RWPE2 (cell line): ENCODE results near the gene IP6K3.

Source experiments
- ATAC-seq: fragments of 200-7000 bp; cut with Tn5 transposase; 3 replicates; pipeline ENCODE4 v1.9.1; 2021; ENCODE audit warnings: low read depth
- DNase-seq: peaks from one replicate; pipeline ENCODE4 v3.0.0-alpha.2; 2020; ENCODE audit warnings: low spot score
- H3K27ac ChIP-seq: fragments of 450-650 bp; 2 replicates; pipeline ENCODE4 v1.5.1; 2017; ENCODE audit warnings: mild to moderate bottlenecking; ENCODE audit not compliant: poor library complexity, severe bottlenecking
- H3K27me3 ChIP-seq: fragments of 250-450 bp; sonication (Bioruptor Pico); 2 replicates; pipeline ENCODE4 v1.5.1; 2021; ENCODE audit warnings: mild to moderate bottlenecking, moderate library complexity; ENCODE audit not compliant: insufficient read depth, poor library complexity, severe bottlenecking
- H3K36me3 ChIP-seq: fragments of 250-450 bp; sonication (Bioruptor Pico); 2 replicates; pipeline ENCODE4 v1.5.1; 2020; ENCODE audit warnings: low read depth, mild to moderate bottlenecking, moderate library complexity
- H3K4me1 ChIP-seq: fragments of 250-450 bp; sonication (Bioruptor Pico); 2 replicates; pipeline ENCODE4 v1.5.1; 2021; ENCODE audit warnings: mild to moderate bottlenecking, moderate library complexity; ENCODE audit not compliant: insufficient read depth, poor library complexity, severe bottlenecking
- H3K4me3 ChIP-seq: fragments of 250-450 bp; sonication (Bioruptor Pico); 2 replicates; pipeline ENCODE4 v1.5.1; 2021; ENCODE audit warnings: mild to moderate bottlenecking, moderate library complexity; ENCODE audit not compliant: severe bottlenecking
- H3K9me3 ChIP-seq: fragments of 250-450 bp; sonication (Bioruptor Pico); 2 replicates; pipeline ENCODE4 v1.5.1; 2021; ENCODE audit warnings: mild to moderate bottlenecking, moderate library complexity; ENCODE audit not compliant: severe bottlenecking
- TF ChIP-seq, protein P1 (sequence below): fragments of 450-650 bp; IDR thresholded peaks from one replicate; pipeline ENCODE4 v1.5.1; 2017; ENCODE audit warnings: mild to moderate bottlenecking, moderate library complexity; ENCODE audit not compliant: poor library complexity, severe bottlenecking

IP6K3 gene

DNA sequence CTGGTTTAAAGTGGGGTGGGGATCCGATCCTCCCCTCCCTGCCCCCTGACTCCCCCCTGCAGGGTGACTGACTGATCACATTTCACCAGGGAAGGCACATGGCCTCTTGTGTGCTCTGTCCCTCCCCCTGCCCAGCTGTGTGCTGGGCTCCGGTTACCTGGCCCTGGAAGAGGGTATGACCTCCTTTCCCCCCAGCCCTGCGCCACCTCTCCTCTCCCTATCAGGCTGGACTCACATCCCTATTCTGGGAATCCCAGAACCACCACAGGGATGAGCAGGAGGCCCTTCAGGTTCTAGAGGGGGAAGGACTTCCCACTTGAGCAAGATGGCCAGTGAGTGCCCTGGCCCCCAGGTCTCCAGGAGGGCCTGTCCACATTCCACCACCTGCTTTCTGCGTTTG is 2.1 kb upstream of the IP6K3 start:
- Histone ChIP-seq H3K9me3 (no peaks in the 10 kb centered on the region), H3K4me1 (peaks cover 52% of the 10 kb centered on the region), H3K36me3 (no peaks in the 10 kb centered on the region), H3K4me3 (no peak overlapping the region), H3K27ac (no peak overlapping the region), H3K27me3 (no peaks in the 10 kb centered on the region)
- TF ChIP-seq, protein P1, sequence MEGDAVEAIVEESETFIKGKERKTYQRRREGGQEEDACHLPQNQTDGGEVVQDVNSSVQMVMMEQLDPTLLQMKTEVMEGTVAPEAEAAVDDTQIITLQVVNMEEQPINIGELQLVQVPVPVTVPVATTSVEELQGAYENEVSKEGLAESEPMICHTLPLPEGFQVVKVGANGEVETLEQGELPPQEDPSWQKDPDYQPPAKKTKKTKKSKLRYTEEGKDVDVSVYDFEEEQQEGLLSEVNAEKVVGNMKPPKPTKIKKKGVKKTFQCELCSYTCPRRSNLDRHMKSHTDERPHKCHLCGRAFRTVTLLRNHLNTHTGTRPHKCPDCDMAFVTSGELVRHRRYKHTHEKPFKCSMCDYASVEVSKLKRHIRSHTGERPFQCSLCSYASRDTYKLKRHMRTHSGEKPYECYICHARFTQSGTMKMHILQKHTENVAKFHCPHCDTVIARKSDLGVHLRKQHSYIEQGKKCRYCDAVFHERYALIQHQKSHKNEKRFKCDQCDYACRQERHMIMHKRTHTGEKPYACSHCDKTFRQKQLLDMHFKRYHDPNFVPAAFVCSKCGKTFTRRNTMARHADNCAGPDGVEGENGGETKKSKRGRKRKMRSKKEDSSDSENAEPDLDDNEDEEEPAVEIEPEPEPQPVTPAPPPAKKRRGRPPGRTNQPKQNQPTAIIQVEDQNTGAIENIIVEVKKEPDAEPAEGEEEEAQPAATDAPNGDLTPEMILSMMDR: no peak
- DNase-seq: no peak
- ATAC-seq: no peak

DNA sequence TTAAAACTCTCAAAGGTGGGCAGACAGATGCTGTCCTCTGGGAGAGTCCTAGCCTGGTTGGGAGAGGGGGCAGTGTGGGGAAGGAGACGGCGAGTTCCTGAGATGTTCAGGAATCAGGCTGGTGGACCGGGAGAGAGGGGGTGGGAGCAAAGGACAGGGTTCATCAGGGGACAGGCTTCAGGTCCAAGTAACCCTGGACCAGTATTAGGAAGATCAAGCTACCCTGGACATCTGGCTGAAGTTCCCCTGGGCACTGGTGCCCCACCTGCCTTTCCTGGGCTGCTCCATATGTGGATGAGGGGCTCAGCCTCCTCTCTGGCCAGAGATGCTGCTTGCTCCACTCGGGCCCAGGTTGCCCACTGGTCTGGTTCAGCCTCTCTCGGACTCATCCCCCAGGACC is 1.1 kb upstream of the IP6K3 start:
- Histone ChIP-seq H3K27ac (no peak overlapping the region), H3K4me3 (no peak overlapping the region), H3K36me3 (no peaks in the 10 kb centered on the region), H3K27me3 (no peaks in the 10 kb centered on the region), H3K4me1 (peaks cover 55% of the 10 kb centered on the region), H3K9me3 (no peaks in the 10 kb centered on the region)
- no peak for ATAC-seq
- TF ChIP-seq, protein P1: no peak
- no peak for DNase-seq

DNA sequence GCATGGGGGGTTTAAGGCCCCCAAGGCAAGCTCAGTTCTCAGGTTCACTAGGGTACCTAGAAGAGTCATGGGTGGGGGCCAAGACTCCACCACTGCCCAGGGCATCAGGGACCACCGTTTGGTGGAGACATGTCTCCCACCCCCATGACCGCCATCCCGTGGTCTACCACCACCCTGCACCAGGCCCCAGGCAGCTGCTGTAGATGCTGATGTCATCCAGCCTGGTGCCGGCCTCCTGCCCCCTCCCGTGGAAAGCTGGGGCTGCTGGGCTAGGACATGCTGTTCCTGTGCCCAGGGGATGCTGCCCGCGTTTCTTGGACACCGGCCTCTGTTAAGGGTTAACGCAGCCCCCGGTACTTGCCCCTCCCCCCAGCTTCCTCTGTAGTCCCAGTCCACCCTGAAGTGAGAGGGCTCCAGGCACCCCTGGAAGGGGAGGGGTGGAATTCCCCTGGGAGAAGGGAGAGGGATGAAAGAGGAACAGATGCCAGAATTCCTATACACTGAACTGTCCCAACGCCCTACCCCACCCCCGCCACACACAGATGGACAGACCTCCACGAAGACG is 587 bp downstream of the IP6K3 start:
- peaks cover 39% of the 10 kb centered on the region for H3K4me1 ChIP-seq
- TF ChIP-seq, protein P1: no peak
- no peak overlapping the region for H3K4me3 ChIP-seq
- 0 out of 3 replicates have a peak, but pooled peaks have one; percentile 32 for ATAC-seq
- peak overlapping the region; percentile 39 for H3K27ac ChIP-seq
- no peak for DNase-seq
- no peaks in the 10 kb centered on the region for H3K36me3 ChIP-seq
- H3K27me3 ChIP-seq: no peaks in the 10 kb centered on the region
- no peaks in the 10 kb centered on the region for H3K9me3 ChIP-seq

DNA sequence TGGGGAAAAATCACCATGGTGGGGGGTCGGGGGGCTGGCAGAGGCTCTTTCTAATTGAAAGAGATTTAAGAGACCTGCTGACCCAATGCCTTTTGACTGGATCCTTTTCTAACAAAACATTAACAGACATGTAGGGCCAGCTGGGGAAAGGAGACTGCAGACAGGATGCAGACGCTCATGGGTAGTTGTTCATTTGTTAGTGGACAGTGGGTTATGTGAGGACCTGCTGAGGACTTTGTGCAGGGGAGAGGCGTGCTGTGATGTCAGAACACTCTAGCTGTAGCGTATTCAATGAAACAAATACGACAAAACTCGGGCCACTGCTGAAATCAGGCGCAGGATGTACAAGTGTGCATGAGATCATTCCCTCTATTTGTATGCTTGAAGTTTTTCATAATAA is 1.2 kb downstream of the IP6K3 start:
- H3K36me3 ChIP-seq: no peaks in the 10 kb centered on the region
- H3K27me3 ChIP-seq: no peaks in the 10 kb centered on the region
- TF ChIP-seq, protein P1: no peak
- ATAC-seq (no peak), DNase-seq (no peak)
- H3K4me1 ChIP-seq: peaks cover 33% of the 10 kb centered on the region
- no peaks in the 10 kb centered on the region for H3K9me3 ChIP-seq
- H3K27ac ChIP-seq: peak overlapping the region; percentile 39
- H3K4me3 ChIP-seq: no peak overlapping the region

DNA sequence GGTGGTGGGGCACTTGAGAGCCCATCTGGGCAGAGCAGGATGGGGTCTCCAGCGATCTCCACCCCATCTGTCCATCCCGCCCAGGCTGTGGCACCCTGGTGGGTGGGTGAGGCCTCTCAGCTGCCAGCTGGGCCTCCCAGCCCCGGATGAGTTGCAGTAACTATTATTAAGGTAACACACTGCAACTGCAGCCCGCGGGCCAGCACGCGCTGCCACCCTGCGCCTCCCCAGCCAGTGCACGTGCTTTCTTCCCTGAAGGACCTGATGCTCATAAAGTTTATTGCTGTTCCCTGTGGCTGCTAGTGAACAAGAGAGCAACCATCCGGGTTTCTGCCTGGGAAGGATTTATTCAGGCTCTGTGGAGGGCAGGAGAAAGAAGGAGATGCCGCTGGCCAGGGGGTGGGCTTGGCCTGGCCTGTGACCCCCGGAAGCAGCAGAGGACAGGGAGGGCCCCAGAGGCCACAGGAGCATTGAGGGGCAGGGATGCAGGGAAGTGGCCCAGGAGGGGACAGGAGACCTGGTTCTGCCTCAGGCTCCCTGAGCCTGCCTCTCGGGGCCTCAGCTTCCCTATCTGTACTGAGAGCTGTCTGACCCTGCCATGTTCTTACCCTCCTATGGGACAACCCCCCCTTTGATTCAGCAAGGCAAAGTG is 1.7 kb downstream of the IP6K3 start:
- ATAC-seq (no peak), DNase-seq (no peak)

More for the DNA sequence above, 1.7 kb downstream of the IP6K3 start:
- H3K27me3 ChIP-seq: no peaks in the 10 kb centered on the region
- no peaks in the 10 kb centered on the region for H3K9me3 ChIP-seq
- peak overlapping the region; percentile 39 for H3K27ac ChIP-seq
- TF ChIP-seq, protein P1: no peak
- no peak overlapping the region for H3K4me3 ChIP-seq
- H3K4me1 ChIP-seq: peaks cover 30% of the 10 kb centered on the region
- no peaks in the 10 kb centered on the region for H3K36me3 ChIP-seq
